ENCODE data around the gene PLB1.

GRCh38 chr2:28590496-28591301 lies 94.8 kb downstream of the PLB1 start:
- TF ChIP-seq CTCF (IDR thresholded peaks at IDR 0.05) (no peak), POLR2A (IDR thresholded peaks at IDR 0.05) (no peak)

All from esophagus squamous epithelium (tissue), 4 donors.